Astrocyte of the spinal cord (primary cell): ENCODE data around the gene SOCS6.

Experiments
- DNase-seq: peaks from one replicate; pipeline ENCODE4 v3.0.0; 2011; ENCODE audit warnings: low read depth, low spot score
- H3K4me3 ChIP-seq: 2 replicates; pipeline ENCODE4 v1.5.1; 2011; ENCODE audit warnings: low read depth, mild to moderate bottlenecking, low read length, moderate library complexity
- CTCF ChIP-seq: IDR thresholded peaks from 2 replicates; pipeline ENCODE4 v1.5.1; 2012; ENCODE audit warnings: low read depth, mild to moderate bottlenecking, low read length, inconsistent platforms
- in situ Hi-C: cut with HindIII; loops from 2 replicates; pipeline ENCODE4 v1.10.0; 2017; ENCODE audit warnings: low sequenced_read_pairs

SOCS6 gene

GRCh38 chr18:70319187-70319586 is 30.3 kb downstream of the SOCS6 start:
- no peak for DNase-seq
- in situ Hi-C loops: no loop called here
- H3K4me3 ChIP-seq: no peak overlapping the region
- TF ChIP-seq CTCF: no peak

GRCh38 chr18:70321616-70322015 is 32.8 kb downstream of the SOCS6 start:
- no peak for TF ChIP-seq CTCF
- DNase-seq: no peak
- H3K4me3 ChIP-seq: no peak overlapping the region
- in situ Hi-C loops: no loop called here

- no peak for TF ChIP-seq CTCF
- in situ Hi-C loops: no loop called here
- no peak for DNase-seq
- H3K4me3 ChIP-seq: no peak overlapping the region
These were observed 33.5 kb downstream of the SOCS6 start for GRCh38 chr18:70322385-70322784.

- in situ Hi-C loops: no loop called here
- H3K4me3 ChIP-seq: no peak overlapping the region
- no peak for TF ChIP-seq CTCF
- peak; percentile 64 for DNase-seq
These were observed 34.1 kb downstream of the SOCS6 start for GRCh38 chr18:70322928-70323327.

- in situ Hi-C loops: no loop called here
- DNase-seq: no peak
- H3K4me3 ChIP-seq: no peak overlapping the region
- TF ChIP-seq CTCF: no peak
These were observed 36.1 kb downstream of the SOCS6 start for GRCh38 chr18:70324897-70325296.

GRCh38 chr18:70326255-70326654 is 37.4 kb downstream of the SOCS6 start:
- H3K4me3 ChIP-seq: no peak overlapping the region
- no peak for TF ChIP-seq CTCF
- in situ Hi-C loops: no loop called here
- no peak for DNase-seq

- in situ Hi-C loops: no loop called here
- H3K4me3 ChIP-seq: no peak overlapping the region
- TF ChIP-seq CTCF: no peak
- DNase-seq: no peak
These were observed 39.3 kb downstream of the SOCS6 start for GRCh38 chr18:70328169-70328568.
